Measurements from ENCODE around the gene ARID1A. TPM values are rescaled to one million over a fixed set of nuclear protein-coding genes. Genes with fewer than 3 reads are reported as not detected.

The ARID1A gene
- total RNA-seq, 2 experiments from 2014 or later: 82.4 to 84.9 TPM

GRCh38 chr1:26697431-26697977, 1.7 kb downstream of the ARID1A start:
- Mint-ChIP-seq H3K27ac (no peak overlapping the region), H3K36me3 (ENCODE audit: low read depth) (peaks cover 5% of the 10 kb centered on the region), H3K9me3 (no peaks in the 10 kb centered on the region), H3K4me3 (no peak overlapping the region), H3K27me3 (no peaks in the 10 kb centered on the region), H3K4me1 (ENCODE audit: low read depth) (peaks cover 17% of the 10 kb centered on the region)
- intact Hi-C loops (cut with micrococcal nuclease): no loop called here
- TF ChIP-seq, protein P1, sequence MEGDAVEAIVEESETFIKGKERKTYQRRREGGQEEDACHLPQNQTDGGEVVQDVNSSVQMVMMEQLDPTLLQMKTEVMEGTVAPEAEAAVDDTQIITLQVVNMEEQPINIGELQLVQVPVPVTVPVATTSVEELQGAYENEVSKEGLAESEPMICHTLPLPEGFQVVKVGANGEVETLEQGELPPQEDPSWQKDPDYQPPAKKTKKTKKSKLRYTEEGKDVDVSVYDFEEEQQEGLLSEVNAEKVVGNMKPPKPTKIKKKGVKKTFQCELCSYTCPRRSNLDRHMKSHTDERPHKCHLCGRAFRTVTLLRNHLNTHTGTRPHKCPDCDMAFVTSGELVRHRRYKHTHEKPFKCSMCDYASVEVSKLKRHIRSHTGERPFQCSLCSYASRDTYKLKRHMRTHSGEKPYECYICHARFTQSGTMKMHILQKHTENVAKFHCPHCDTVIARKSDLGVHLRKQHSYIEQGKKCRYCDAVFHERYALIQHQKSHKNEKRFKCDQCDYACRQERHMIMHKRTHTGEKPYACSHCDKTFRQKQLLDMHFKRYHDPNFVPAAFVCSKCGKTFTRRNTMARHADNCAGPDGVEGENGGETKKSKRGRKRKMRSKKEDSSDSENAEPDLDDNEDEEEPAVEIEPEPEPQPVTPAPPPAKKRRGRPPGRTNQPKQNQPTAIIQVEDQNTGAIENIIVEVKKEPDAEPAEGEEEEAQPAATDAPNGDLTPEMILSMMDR (IDR thresholded peaks at IDR 0.05): no peak
- peak; percentile 40 for DNase-seq
- ChIA-PET CTCF (interaction anchor here (1.0 to 11.2 kb wide), 8 partner anchors 8 to 95 kb away, joined by 3 to 126 read pairs (median 8); partner anchors contain the start of gene PIGV), POLR2A (interaction anchor here (0.6 to 15.4 kb wide), 24 partner anchors 9 to 1970 kb away, joined by 3 to 283 read pairs (median 4); partner anchors contain the start of gene PIGV)
- no peak for ATAC-seq

- TF ChIP-seq, protein P1 (IDR thresholded peaks at IDR 0.05): no peak
- Mint-ChIP-seq H3K36me3 (ENCODE audit: low read depth) (peaks cover 5% of the 10 kb centered on the region), H3K9me3 (no peaks in the 10 kb centered on the region), H3K4me1 (ENCODE audit: low read depth) (peaks cover 17% of the 10 kb centered on the region), H3K27ac (no peak overlapping the region), H3K27me3 (no peaks in the 10 kb centered on the region), H3K4me3 (no peak overlapping the region)
- intact Hi-C loops (cut with micrococcal nuclease): no loop called here
- peak; percentile 59 for DNase-seq
- POLR2A ChIA-PET: interaction anchor here (0.8 to 15.4 kb wide), 21 partner anchors 8 to 198 kb away, joined by 3 to 283 read pairs (median 5); partner anchors contain the start of gene PIGV
- peak; percentile 40 for ATAC-seq
- CTCF ChIA-PET: interaction anchor here (1.0 to 11.2 kb wide), 10 partner anchors 9 to 156 kb away, joined by 3 to 126 read pairs (median 6); partner anchors contain the start of gene PIGV
Measured at GRCh38 chr1:26697978-26698849, 2.4 kb downstream of the ARID1A start.

DNA sequence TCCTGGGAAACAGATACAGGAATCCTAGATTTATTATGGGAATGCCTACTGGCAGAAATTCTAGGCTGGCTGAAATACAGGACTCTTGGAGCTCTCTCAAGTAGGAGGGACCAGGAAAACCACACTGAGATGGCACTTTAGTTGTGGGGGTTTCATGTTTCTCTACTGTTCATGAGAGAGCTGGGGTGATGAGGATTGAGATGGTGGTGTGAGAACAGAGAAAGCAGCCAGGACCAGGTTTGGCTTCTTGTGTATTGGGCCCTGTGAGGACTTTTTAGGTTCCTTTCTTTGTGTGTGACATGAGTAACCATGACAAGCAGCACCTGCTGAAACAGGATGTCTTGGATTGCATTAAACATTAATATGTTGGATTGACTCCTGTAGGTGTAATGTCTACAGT, 4.9 kb downstream of the ARID1A start:
- Mint-ChIP-seq H3K9me3 (no peaks in the 10 kb centered on the region), H3K4me3 (no peak overlapping the region), H3K4me1 (ENCODE audit: low read depth) (peaks cover 5% of the 10 kb centered on the region), H3K27me3 (no peaks in the 10 kb centered on the region), H3K36me3 (ENCODE audit: low read depth) (peaks cover 20% of the 10 kb centered on the region), H3K27ac (no peak overlapping the region)
- intact Hi-C loops (cut with micrococcal nuclease): loop anchor here (5.0 kb wide), 1 partner anchor 87 kb away; the partner anchor contains the start of gene PIGV
- no peak for ATAC-seq
- POLR2A ChIA-PET: interaction anchor here (1.0 to 15.4 kb wide), 8 partner anchors 7 to 87 kb away, joined by 3 to 283 read pairs (median 8); partner anchors contain the start of gene PIGV
- peak; percentile 26 for DNase-seq
- CTCF ChIA-PET: interaction anchor here (0.7 to 11.2 kb wide), 8 partner anchors 9 to 118 kb away, joined by 3 to 126 read pairs (median 14); partner anchors contain the start of gene PIGV
- TF ChIP-seq, protein P1 (IDR thresholded peaks at IDR 0.05): no peak

GRCh38 chr1:26701266-26701994, 5.6 kb downstream of the ARID1A start:
- Mint-ChIP-seq H3K36me3 (ENCODE audit: low read depth) (peaks cover 27% of the 10 kb centered on the region), H3K27ac (no peak overlapping the region), H3K9me3 (no peaks in the 10 kb centered on the region), H3K4me1 (ENCODE audit: low read depth) (peaks cover 12% of the 10 kb centered on the region), H3K27me3 (no peaks in the 10 kb centered on the region), H3K4me3 (no peak overlapping the region)
- DNase-seq (no peak), ATAC-seq (no peak)
- TF ChIP-seq, protein P1 (IDR thresholded peaks at IDR 0.05): no peak
- ChIA-PET POLR2A (interaction anchor here (0.6 to 15.4 kb wide), 16 partner anchors 8 to 86 kb away, joined by 3 to 283 read pairs (median 6); partner anchors contain the start of gene PIGV), CTCF (interaction anchor here (0.7 to 11.2 kb wide), 18 partner anchors 10 to 163 kb away, joined by 3 to 126 read pairs (median 6); partner anchors contain the start of gene PIGV)
- intact Hi-C loops (cut with micrococcal nuclease): loop anchor here (5.0 kb wide), 1 partner anchor 86 kb away; the partner anchor contains the start of gene PIGV
